Activated CD8-positive, alpha-beta T cell treated with anti-CD3 and anti-CD28 coated beads, Interleukin-2, amount 10 ng/mL, durations not matched to agents 7 days and 5 days (primary cell): ENCODE measurements around the gene MAN1A2. TPM values are rescaled to one million over a fixed set of nuclear protein-coding genes. Genes with fewer than 3 reads are reported as not detected.
"Not testable (repeated sequence)": the region's sequence is repeated elsewhere in the genome, so short reads cannot be mapped to it uniquely, and the experiment has no call there.

ENCODE experiments used
- ATAC-seq: fragments of 150-1000 bp; cut with Tn5 transposase; one replicate; pipeline ENCODE4 v1.10.0; 2021; ENCODE audit warnings: moderate library complexity
- CTCF ChIA-PET: fragments of 350-600 bp; sonication (Branson Sonifier 250); formaldehyde crosslinking; loops from one replicate; lab custom pipeline; 2021; ENCODE audit warnings: antibody characterized with exemption; lab: Charles Lee
- POLR2A ChIA-PET: fragments of 350-600 bp; sonication (Branson Sonifier 250); formaldehyde crosslinking; loops from one replicate; lab custom pipeline; 2021; ENCODE audit warnings: antibody characterized with exemption; lab: Charles Lee
- DNase-seq: peaks from one replicate; pipeline ENCODE4 v3.0.0-alpha.2; 2020
- H3K27ac Mint-ChIP-seq: one replicate; pipeline ENCODE4 v1.8.0; 2021; ENCODE audit warnings: mild to moderate bottlenecking, mixed read lengths
- H3K27me3 Mint-ChIP-seq: one replicate; pipeline ENCODE4 v1.8.0; 2021; ENCODE audit warnings: low read depth, mixed read lengths
- H3K36me3 Mint-ChIP-seq: one replicate; pipeline ENCODE4 v1.8.0; 2021; ENCODE audit warnings: low read depth, mixed read lengths
- H3K4me1 Mint-ChIP-seq: one replicate; pipeline ENCODE4 v1.8.0; 2021; ENCODE audit warnings: low read depth, mixed read lengths
- H3K4me3 Mint-ChIP-seq: one replicate; pipeline ENCODE4 v1.8.0; 2021; ENCODE audit warnings: mild to moderate bottlenecking, mixed read lengths
- H3K9me3 Mint-ChIP-seq: one replicate; pipeline ENCODE4 v1.8.0; 2022; ENCODE audit warnings: mixed read lengths; ENCODE audit not compliant: insufficient read depth
- total RNA-seq, 2 experiments: library from RNA; stranded (reverse); gene quantifications; one replicate each; pipeline ENCODE4 v1.2.3, GENCODE V29; 2021

The MAN1A2 gene
- total RNA-seq, 2 experiments from 2014 or later, result 32.8 to 33.2 TPM

DNA sequence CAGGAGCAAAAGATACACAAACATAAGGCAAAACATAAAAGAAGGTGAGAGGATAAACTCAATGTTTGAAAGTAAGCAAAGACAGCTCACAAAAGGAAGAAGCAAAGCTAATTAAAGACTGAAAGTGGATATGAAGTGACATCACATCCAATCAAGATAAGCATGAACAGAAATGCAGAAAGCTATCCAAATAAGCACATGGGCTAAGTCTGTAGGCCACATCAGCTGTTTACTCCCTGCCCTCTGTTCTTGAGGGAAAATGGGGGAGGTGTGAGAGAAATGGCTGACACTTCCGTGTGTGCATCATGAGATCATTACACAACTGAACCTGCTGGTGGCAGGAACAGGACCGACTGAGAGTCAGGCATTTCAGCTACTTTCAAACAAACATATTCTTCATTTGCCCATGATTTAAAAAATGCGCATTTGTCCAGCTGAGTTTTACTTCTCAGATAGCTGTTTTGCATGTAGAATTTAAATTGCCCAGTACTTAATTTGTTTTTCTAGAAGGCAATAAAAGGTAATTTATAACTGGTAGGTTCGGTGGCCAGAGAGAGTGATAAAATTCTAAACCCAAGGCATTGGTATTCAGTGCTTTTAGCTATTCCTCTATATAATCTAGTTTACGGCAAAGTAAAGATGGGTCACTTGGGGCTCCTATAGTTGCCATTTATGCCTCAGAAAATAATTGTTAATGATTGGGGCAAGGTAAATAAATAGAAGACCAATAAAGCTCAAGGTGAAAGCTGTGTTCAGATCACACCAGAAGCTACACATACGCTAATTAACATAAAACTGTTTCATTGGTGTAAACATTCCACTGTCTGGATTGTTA, 27.2 kb upstream of the MAN1A2 start:
- no peaks in the 10 kb centered on the region for H3K36me3 Mint-ChIP-seq
- ATAC-seq, result peak; percentile 36
- DNase-seq, result no peak
- H3K9me3 Mint-ChIP-seq, result peaks cover 4% of the 10 kb centered on the region
- POLR2A ChIA-PET, result interaction anchor here (1.3 kb wide), 1 partner anchor 27 kb away, joined by 7 read pairs; the partner anchor contains the start of gene MAN1A2
- H3K4me3 Mint-ChIP-seq, result no peak overlapping the region
- H3K4me1 Mint-ChIP-seq, result peaks cover 8% of the 10 kb centered on the region
- no peaks in the 10 kb centered on the region for H3K27me3 Mint-ChIP-seq
- no peak overlapping the region for H3K27ac Mint-ChIP-seq
- CTCF ChIA-PET, result interaction anchor here (0.7 to 1.6 kb wide), 7 partner anchors 10 to 194 kb away, joined by 3 to 8 read pairs (median 4); no protein-coding TSS in a partner anchor

DNA sequence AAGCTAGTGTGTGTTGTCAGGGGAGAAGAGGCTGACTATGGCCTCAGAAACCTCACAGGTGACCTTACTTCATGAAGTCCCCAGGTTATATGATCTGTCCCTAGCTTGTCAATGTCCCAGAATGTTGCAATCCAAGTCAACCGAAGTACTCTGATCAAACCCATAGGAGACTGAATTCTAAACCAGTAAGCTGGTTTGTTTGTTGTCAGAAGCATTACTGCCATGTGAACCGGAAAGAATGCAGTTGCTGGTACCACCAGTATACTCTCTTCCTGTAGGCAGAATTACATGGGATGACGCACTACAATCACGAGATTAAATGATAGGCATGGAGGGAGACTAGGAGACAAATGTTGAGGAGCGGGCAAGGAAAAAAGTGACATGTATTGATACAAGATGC, 26.1 kb upstream of the MAN1A2 start:
- Mint-ChIP-seq H3K9me3 (peaks cover 4% of the 10 kb centered on the region), H3K36me3 (no peaks in the 10 kb centered on the region), H3K4me1 (peaks cover 8% of the 10 kb centered on the region), H3K4me3 (no peak overlapping the region), H3K27ac (no peak overlapping the region), H3K27me3 (no peaks in the 10 kb centered on the region)
- POLR2A ChIA-PET, result no interaction called here
- no peak for ATAC-seq
- no peak for DNase-seq
- CTCF ChIA-PET, result interaction anchor here (1.1 to 1.8 kb wide), 2 partner anchors 95 to 194 kb away, joined by 3 to 4 read pairs; no protein-coding TSS in a partner anchor

DNA sequence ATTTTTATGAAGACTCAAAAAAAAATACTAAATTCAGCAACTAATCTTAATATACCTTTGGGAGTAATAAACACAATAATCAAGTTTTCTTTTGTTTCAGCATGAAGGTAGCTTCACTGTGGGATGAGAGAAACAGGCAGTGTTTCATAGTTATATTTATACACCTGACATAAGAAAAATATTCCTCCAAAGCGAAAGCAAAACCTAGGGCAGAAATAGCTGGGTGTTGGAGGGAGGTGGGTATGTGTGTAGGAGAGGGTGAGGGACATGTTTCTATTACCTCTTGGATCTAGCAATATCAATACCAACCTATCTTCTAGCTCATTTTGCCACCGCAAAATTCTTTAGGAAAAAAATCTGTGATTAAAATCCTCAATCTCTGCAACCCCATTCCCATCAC, 24.9 kb upstream of the MAN1A2 start:
- no peak for DNase-seq
- ATAC-seq, result no peak
- Mint-ChIP-seq H3K4me1 (peaks cover 12% of the 10 kb centered on the region), H3K27ac (no peak overlapping the region), H3K4me3 (no peak overlapping the region), H3K27me3 (no peaks in the 10 kb centered on the region), H3K36me3 (no peaks in the 10 kb centered on the region), H3K9me3 (peaks cover 4% of the 10 kb centered on the region)
- ChIA-PET POLR2A (no interaction called here), CTCF (interaction anchor here (0.8 to 1.8 kb wide), 2 partner anchors 16 to 193 kb away, joined by 4 to 5 read pairs; no protein-coding TSS in a partner anchor)

GRCh38 chr1:117346206-117346928, 20.9 kb upstream of the MAN1A2 start:
- ATAC-seq (no peak), DNase-seq (no peak)
- POLR2A ChIA-PET, result interaction anchor here (0.6 kb wide), 1 partner anchor 21 kb away, joined by 3 read pairs; the partner anchor contains the start of gene MAN1A2
- Mint-ChIP-seq H3K27ac (no peak overlapping the region), H3K27me3 (peaks cover 2% of the 10 kb centered on the region), H3K9me3 (no peaks in the 10 kb centered on the region), H3K36me3 (no peaks in the 10 kb centered on the region), H3K4me3 (no peak overlapping the region), H3K4me1 (peaks cover 9% of the 10 kb centered on the region)
- CTCF ChIA-PET, result interaction anchor here (0.9 kb wide), 1 partner anchor 19 kb away, joined by 3 read pairs; no protein-coding TSS in a partner anchor

DNA sequence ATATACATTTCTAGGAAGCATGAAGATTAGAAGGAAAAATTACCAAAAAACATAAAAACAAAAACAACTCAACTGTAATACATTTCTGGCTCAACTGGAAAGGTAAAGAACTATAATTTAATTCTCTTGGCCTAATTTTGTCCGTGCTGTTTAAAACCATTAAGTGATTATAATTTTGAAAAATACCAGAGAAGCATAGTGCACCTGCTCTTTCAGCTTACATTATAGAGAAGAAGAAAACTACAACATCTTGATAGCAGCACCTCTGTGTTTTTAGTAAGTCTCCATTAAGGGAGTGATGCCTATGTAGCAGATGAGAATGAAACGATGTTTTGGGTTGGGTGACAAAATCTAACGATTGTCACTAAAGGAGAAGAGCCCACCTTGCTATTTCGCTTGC, 19.3 kb upstream of the MAN1A2 start:
- ATAC-seq (no peak), DNase-seq (no peak)
- Mint-ChIP-seq H3K4me1 (peaks cover 3% of the 10 kb centered on the region), H3K36me3 (no peaks in the 10 kb centered on the region), H3K4me3 (no peak overlapping the region), H3K27ac (no peak overlapping the region), H3K27me3 (peaks cover 2% of the 10 kb centered on the region), H3K9me3 (no peaks in the 10 kb centered on the region)
- ChIA-PET CTCF (no interaction called here), POLR2A (no interaction called here)

- ATAC-seq, DNase-seq, H3K36me3 Mint-ChIP-seq, H3K9me3 Mint-ChIP-seq, POLR2A ChIA-PET, H3K4me3 Mint-ChIP-seq, H3K27me3 Mint-ChIP-seq, H3K27ac Mint-ChIP-seq, H3K4me1 Mint-ChIP-seq, CTCF ChIA-PET: not testable (repeated sequence)
These were observed 14.6 kb upstream of the MAN1A2 start for GRCh38 chr1:117352695-117353094.

DNA sequence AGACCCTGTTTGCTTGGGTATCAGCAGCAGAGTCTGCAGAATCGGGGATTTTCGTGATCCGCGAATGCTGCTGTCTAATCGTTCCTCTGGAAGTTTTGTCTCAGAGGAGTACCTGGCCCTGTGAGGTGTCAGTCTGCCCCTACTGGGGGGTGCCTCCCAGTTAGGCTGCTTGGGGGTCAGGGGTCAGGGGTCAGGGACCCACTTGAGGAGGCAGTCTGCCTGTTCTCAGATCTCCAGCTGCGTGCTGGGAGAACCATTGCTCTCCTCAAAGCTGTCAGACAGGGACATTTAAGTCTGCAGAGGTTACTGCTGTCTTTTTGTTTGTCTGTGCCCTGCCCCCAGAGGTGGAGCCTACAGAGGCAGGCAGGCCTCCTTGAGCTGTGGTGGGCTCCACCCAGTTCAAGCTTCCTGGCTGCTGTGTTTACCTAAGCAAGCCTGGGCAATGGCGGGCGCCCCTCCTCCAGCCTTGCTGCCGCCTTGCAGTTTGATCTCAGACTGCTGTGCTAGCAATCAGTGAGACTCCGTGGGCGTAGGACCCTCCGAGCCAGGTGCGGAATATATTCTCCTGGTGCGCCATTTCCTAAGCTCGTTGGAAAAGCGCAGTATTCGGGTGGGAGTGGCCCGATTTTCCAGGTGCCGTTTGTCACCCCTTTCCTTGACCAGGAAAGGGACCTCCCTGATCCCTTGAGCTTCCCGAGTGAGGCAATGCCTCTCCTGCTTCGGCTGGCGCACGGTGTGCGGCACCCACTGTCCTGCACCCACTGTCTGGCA, 9.2 kb upstream of the MAN1A2 start:
- ChIA-PET CTCF (interaction anchor here (1.1 kb wide), 1 partner anchor 16 kb away, joined by 5 read pairs; no protein-coding TSS in a partner anchor), POLR2A (interaction anchor here (1.4 kb wide), 1 partner anchor 9 kb away, joined by 5 read pairs; the partner anchor contains the start of gene MAN1A2)
- Mint-ChIP-seq H3K4me1 (peaks cover 21% of the 10 kb centered on the region), H3K27ac (peak overlapping the region; percentile 55), H3K4me3 (peak overlapping the region; percentile 22)
- peak; percentile 42 for DNase-seq
- not testable (repeated sequence) for H3K9me3 Mint-ChIP-seq, ATAC-seq, H3K27me3 Mint-ChIP-seq, H3K36me3 Mint-ChIP-seq

DNA sequence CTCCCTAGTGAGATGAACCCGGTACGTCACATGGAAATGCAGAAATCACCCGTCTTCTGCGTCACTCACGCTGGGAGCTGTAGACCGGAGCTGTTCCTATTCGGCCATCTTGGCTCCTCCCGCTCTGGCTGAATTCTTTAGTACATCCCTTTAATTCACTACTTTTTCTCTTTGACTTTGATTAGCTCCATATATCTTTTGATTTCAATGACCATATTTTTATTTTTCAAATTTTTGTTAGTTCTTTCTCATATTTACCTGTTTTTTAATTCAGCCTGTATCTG, 8.7 kb upstream of the MAN1A2 start:
- H3K36me3 Mint-ChIP-seq, DNase-seq, ATAC-seq, H3K27me3 Mint-ChIP-seq, H3K9me3 Mint-ChIP-seq: not testable (repeated sequence)
- Mint-ChIP-seq H3K4me1 (peaks cover 21% of the 10 kb centered on the region), H3K27ac (peak overlapping the region; percentile 55), H3K4me3 (peak overlapping the region; percentile 22)
- ChIA-PET CTCF (interaction anchor here (1.1 kb wide), 1 partner anchor 16 kb away, joined by 5 read pairs; no protein-coding TSS in a partner anchor), POLR2A (interaction anchor here (1.4 kb wide), 1 partner anchor 9 kb away, joined by 5 read pairs; the partner anchor contains the start of gene MAN1A2)

- CTCF ChIA-PET, result interaction anchor here (2.6 kb wide), 1 partner anchor 20 kb away, joined by 8 read pairs; no protein-coding TSS in a partner anchor
- Mint-ChIP-seq H3K27ac (no peak overlapping the region), H3K4me3 (no peak overlapping the region), H3K27me3 (no peaks in the 10 kb centered on the region), H3K9me3 (no peaks in the 10 kb centered on the region), H3K4me1 (peaks cover 28% of the 10 kb centered on the region), H3K36me3 (peaks cover 3% of the 10 kb centered on the region)
- no peak for DNase-seq
- ATAC-seq, result no peak
- POLR2A ChIA-PET, result no interaction called here
These were observed 7.5 kb upstream of the MAN1A2 start for GRCh38 chr1:117359561-117360289.

DNA sequence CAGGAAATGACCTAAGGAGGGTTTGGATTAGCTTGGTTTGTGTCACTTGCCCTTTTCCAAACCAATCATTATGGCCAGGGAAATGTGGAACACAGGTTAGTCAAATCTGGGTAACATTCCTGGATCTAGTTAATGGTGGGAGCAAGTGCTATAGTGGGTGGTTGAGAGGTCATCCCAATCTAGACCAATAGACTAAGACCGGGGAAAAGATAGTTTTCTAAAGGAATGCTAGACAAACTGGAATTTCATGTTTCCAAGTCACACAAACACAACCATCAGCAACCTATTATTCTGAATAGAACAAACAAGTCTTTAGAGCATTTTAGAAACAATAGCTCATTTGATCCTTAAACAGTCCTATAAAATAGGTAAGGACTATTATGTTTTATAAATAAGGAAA, 4.3 kb upstream of the MAN1A2 start:
- Mint-ChIP-seq H3K4me3 (no peak overlapping the region), H3K4me1 (peaks cover 37% of the 10 kb centered on the region), H3K27ac (no peak overlapping the region), H3K36me3 (peaks cover 5% of the 10 kb centered on the region), H3K27me3 (no peaks in the 10 kb centered on the region), H3K9me3 (no peaks in the 10 kb centered on the region)
- ATAC-seq, result no peak
- DNase-seq, result no peak
- ChIA-PET POLR2A (no interaction called here), CTCF (no interaction called here)
